Activated naive CD8-positive, alpha-beta T cell (primary cell): ENCODE measurements around the gene TMEM267.
"Not testable (repeated sequence)": the region's sequence is repeated elsewhere in the genome, so short reads cannot be mapped to it uniquely, and the experiment has no call there.

Source experiments
- H3K27ac Mint-ChIP-seq: one replicate; pipeline ENCODE4 v1.8.0; 2021; ENCODE audit warnings: mixed read lengths
- H3K27me3 Mint-ChIP-seq: one replicate; pipeline ENCODE4 v1.8.0; 2021; ENCODE audit warnings: mixed read lengths
- H3K36me3 Mint-ChIP-seq: one replicate; pipeline ENCODE4 v1.8.0; 2021; ENCODE audit warnings: mixed read lengths
- H3K4me1 Mint-ChIP-seq: one replicate; pipeline ENCODE4 v1.8.0; 2021; ENCODE audit warnings: low read depth, mixed read lengths
- H3K4me3 Mint-ChIP-seq: one replicate; pipeline ENCODE4 v1.8.0; 2021; ENCODE audit warnings: mild to moderate bottlenecking, mixed read lengths
- H3K9me3 Mint-ChIP-seq: one replicate; pipeline ENCODE4 v1.8.0; 2021; ENCODE audit warnings: low read depth, mixed read lengths

TMEM267 gene

GRCh38 chr5:43484106-43484849 lies 613 bp upstream of the TMEM267 start:
- peaks cover 51% of the 10 kb centered on the region for H3K4me1 Mint-ChIP-seq
- H3K27me3 Mint-ChIP-seq = no peaks in the 10 kb centered on the region
- peak overlapping the region; percentile 100 for H3K27ac Mint-ChIP-seq
- no peaks in the 10 kb centered on the region for H3K9me3 Mint-ChIP-seq
- H3K4me3 Mint-ChIP-seq = peak overlapping the region; percentile 99
- H3K36me3 Mint-ChIP-seq = peaks cover 9% of the 10 kb centered on the region

DNA sequence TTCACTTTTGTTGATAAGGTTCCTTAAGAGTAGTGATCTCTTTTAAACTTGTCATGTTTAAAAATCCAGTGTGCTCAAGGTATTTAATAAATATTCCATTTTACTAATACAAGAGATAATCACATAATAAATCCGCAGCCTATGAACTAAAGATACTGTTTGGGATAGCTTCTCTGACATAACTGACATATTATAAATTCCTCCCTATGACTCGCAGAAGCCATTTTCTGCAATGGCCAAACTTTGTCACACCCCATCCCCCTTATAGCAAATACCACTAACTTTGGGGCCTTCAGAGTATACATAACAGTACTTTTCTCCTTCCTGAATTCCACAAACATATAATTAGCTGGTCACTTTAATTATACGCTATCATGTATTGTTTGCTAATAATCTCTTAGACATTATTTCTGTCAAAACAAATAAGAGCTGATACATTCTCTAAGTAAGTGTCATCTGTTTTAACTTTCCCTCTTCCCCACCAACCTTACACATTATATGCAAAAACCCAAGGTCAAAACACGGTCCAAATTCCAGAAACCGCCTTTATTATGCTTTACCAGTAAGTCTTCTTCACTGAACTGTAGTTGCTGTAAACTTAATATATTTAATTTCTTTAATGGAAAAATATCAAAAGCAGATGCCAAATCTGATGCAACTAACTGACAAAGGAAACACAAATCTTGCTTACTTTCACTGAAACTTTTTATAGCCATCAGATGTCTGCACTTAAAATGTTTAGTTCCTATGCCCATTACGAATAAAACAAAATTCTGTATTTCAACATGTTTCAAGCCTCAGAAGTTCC lies 971 bp downstream of the TMEM267 start:
- Mint-ChIP-seq H3K36me3 (peaks cover 4% of the 10 kb centered on the region), H3K4me1 (peaks cover 56% of the 10 kb centered on the region)

GRCh38 chr5:43469671-43470391 lies 13.8 kb downstream of the TMEM267 start:
- Mint-ChIP-seq H3K9me3 (peaks cover 20% of the 10 kb centered on the region), H3K4me1 (peaks cover 25% of the 10 kb centered on the region), H3K36me3 (peaks cover 47% of the 10 kb centered on the region), H3K27me3 (no peaks in the 10 kb centered on the region), H3K4me3 (no peak overlapping the region), H3K27ac (no peak overlapping the region)

More for the DNA sequence above, 971 bp downstream of the TMEM267 start:
- Mint-ChIP-seq H3K27me3 (no peaks in the 10 kb centered on the region), H3K27ac (peak overlapping the region; percentile 100), H3K4me3 (peak overlapping the region; percentile 99), H3K9me3 (no peaks in the 10 kb centered on the region)

DNA sequence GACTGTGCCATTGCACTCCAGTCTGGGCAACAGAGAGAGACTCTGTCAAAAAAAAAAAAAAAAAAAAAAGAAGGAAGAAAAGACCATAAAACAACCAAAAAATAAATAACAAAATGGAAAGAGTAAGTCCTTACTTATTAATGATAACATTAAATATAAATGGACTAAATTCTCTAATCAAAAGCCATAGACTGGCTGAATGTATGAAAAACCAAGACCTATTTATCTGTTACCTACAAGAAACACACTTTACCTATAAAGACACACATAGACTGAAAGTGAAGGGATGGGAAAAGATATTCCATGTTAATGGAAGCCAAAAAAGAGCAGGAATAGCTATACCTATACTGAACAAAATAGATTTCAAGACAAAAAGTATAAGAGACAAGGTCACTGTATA lies 16.6 kb downstream of the TMEM267 start:
- Mint-ChIP-seq H3K4me1 (peaks cover 14% of the 10 kb centered on the region), H3K36me3 (peaks cover 46% of the 10 kb centered on the region), H3K27ac (no peak overlapping the region), H3K4me3 (no peak overlapping the region), H3K9me3 (peaks cover 20% of the 10 kb centered on the region), H3K27me3 (no peaks in the 10 kb centered on the region)

- not testable (repeated sequence) for H3K27me3 Mint-ChIP-seq, H3K4me3 Mint-ChIP-seq, H3K27ac Mint-ChIP-seq, H3K4me1 Mint-ChIP-seq
- Mint-ChIP-seq H3K36me3 (peaks cover 39% of the 10 kb centered on the region), H3K9me3 (peaks cover 14% of the 10 kb centered on the region)
Measured at GRCh38 chr5:43465455-43465854, 18.2 kb downstream of the TMEM267 start.

DNA sequence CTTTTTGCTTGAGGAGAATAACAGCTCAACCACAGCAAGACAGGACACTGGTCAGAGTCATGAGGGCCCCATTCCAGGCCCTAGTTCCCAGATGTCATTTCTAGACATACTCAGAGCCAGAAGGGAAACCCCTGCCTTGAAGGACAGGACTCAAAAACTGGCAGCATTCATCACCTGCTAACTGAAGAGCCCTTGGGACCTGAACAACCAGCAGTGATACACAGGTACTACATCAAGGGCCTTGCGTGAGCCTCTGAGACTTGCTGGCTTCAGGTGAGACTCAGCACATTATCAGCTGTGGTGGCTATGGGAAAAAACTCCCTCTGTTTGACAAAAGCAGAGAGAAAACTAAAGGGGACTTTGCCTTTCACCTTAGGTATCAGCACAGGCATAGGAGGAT lies 22.6 kb downstream of the TMEM267 start:
- no peaks in the 10 kb centered on the region for H3K27me3 Mint-ChIP-seq
- H3K4me3 Mint-ChIP-seq = no peak overlapping the region
- H3K27ac Mint-ChIP-seq = no peak overlapping the region
- H3K9me3 Mint-ChIP-seq = peaks cover 10% of the 10 kb centered on the region
- peaks cover 6% of the 10 kb centered on the region for H3K4me1 Mint-ChIP-seq
- H3K36me3 Mint-ChIP-seq = peaks cover 27% of the 10 kb centered on the region

- Mint-ChIP-seq H3K9me3 (peaks cover 10% of the 10 kb centered on the region), H3K27ac (no peak overlapping the region), H3K27me3 (no peaks in the 10 kb centered on the region), H3K36me3 (peaks cover 33% of the 10 kb centered on the region), H3K4me1 (peaks cover 1% of the 10 kb centered on the region), H3K4me3 (no peak overlapping the region)
Measured at GRCh38 chr5:43456556-43456955, 27.1 kb downstream of the TMEM267 start.

- H3K27me3 Mint-ChIP-seq, H3K4me1 Mint-ChIP-seq, H3K4me3 Mint-ChIP-seq, H3K27ac Mint-ChIP-seq: not testable (repeated sequence)
- peaks cover 18% of the 10 kb centered on the region for H3K36me3 Mint-ChIP-seq
- H3K9me3 Mint-ChIP-seq = peaks cover 23% of the 10 kb centered on the region
Measured at GRCh38 chr5:43441575-43441974, 42.1 kb downstream of the TMEM267 start.

GRCh38 chr5:43437062-43437660 lies 46.5 kb downstream of the TMEM267 start:
- Mint-ChIP-seq H3K27me3 (no peaks in the 10 kb centered on the region), H3K4me1 (no peaks in the 10 kb centered on the region), H3K9me3 (peaks cover 14% of the 10 kb centered on the region)

GRCh38 chr5:43433382-43433781 lies 50.3 kb downstream of the TMEM267 start:
- H3K4me3 Mint-ChIP-seq = no peak overlapping the region
- H3K36me3 Mint-ChIP-seq = no peaks in the 10 kb centered on the region
- H3K27me3 Mint-ChIP-seq = no peaks in the 10 kb centered on the region
- no peak overlapping the region for H3K27ac Mint-ChIP-seq
- peaks cover 14% of the 10 kb centered on the region for H3K9me3 Mint-ChIP-seq
- H3K4me1 Mint-ChIP-seq = no peaks in the 10 kb centered on the region

More at GRCh38 chr5:43437062-43437660, 46.5 kb downstream of the TMEM267 start:
- no peak overlapping the region for H3K27ac Mint-ChIP-seq
- H3K36me3 Mint-ChIP-seq = peaks cover 3% of the 10 kb centered on the region
- no peak overlapping the region for H3K4me3 Mint-ChIP-seq

DNA sequence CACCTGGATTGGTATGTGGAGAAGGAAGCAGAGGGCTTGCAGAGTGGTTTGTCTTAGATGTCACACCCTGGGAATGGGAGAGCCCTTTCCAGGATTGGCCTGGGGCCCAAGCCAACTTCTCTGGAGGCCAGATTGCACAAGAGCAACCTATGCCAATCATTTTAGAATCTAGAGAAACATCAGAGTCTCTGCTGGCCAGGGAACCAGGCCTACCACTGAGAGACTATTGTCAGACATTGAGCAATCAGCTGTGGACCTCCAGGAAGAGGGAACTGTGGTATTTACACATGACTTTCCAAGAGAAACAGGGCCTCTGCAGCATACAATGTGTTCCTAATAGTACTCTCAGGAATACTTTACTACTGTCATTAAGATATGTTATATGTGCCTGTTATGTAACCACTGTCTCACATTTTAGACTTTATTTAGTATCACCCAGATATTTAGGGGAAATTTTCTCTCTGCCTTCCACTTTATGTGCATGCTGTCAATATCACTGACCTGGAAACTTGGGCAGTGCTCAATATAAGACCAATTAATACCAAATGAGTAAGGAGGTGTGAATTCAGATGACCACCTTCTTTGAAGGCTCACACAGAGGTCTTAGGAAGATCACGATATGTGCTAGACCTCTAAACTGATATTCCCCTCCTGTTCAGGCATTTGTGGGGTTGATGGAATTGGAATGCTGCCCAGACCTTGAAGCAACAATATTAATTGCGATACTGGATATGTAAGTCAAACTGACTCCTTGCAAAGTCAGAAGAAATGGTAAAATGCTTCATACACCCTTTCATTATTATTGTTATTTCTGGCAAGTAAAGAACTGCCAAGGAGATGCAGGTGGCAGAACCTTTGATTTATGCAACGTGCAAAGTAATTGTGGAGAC lies 50.9 kb downstream of the TMEM267 start:
- Mint-ChIP-seq H3K36me3 (no peaks in the 10 kb centered on the region), H3K27me3 (no peaks in the 10 kb centered on the region), H3K4me1 (no peaks in the 10 kb centered on the region), H3K4me3 (no peak overlapping the region), H3K9me3 (peaks cover 8% of the 10 kb centered on the region), H3K27ac (no peak overlapping the region)

DNA sequence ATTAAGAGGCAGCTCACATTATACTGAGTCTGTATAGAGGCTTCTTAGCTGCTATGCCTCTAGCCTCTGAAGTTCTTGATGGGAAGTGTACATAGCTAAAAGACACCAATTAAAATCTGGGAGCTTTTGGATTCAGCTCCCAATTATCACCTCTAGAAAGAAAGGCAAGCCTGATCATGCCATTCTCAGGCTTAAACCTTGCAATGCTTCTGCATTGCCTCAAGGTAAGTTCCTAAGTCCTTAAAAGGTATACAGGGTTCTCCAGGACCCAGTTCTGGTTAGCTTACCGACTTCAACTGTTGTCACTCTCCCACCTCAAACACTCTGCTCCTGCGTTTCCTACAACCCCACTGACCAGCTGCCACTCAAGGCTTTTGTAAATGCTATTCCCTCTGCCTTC lies 54.0 kb downstream of the TMEM267 start:
- Mint-ChIP-seq H3K4me1 (no peaks in the 10 kb centered on the region), H3K27me3 (no peaks in the 10 kb centered on the region), H3K4me3 (no peak overlapping the region), H3K36me3 (no peaks in the 10 kb centered on the region), H3K9me3 (no peaks in the 10 kb centered on the region), H3K27ac (no peak overlapping the region)

- H3K27ac Mint-ChIP-seq = no peak overlapping the region
- H3K9me3 Mint-ChIP-seq = no peaks in the 10 kb centered on the region
- no peaks in the 10 kb centered on the region for H3K27me3 Mint-ChIP-seq
- no peaks in the 10 kb centered on the region for H3K4me1 Mint-ChIP-seq
- no peaks in the 10 kb centered on the region for H3K36me3 Mint-ChIP-seq
- no peak overlapping the region for H3K4me3 Mint-ChIP-seq
Measured at GRCh38 chr5:43429016-43429415, 54.6 kb downstream of the TMEM267 start.

GRCh38 chr5:43427306-43427705 lies 56.4 kb downstream of the TMEM267 start:
- Mint-ChIP-seq H3K27me3 (no peaks in the 10 kb centered on the region), H3K9me3 (no peaks in the 10 kb centered on the region), H3K4me3 (no peak overlapping the region), H3K36me3 (no peaks in the 10 kb centered on the region), H3K27ac (no peak overlapping the region), H3K4me1 (no peaks in the 10 kb centered on the region)
